HL-60 (cell line): ENCODE results near the gene THOC7.

Source experiments
- DNase-seq, 2 experiments: peaks; one replicate each; pipeline ENCODE4 v3.0.0-alpha.2; 2010 to 2020; ENCODE audit warnings: low read depth in 1 of 2, low spot score in 1 of 2
- H3K27ac ChIP-seq: fragments of 250-450 bp; sonication (Bioruptor Pico); replicated peaks from 2 replicates; pipeline ENCODE4 v1.5.1; 2020; ENCODE audit warnings: mild to moderate bottlenecking, moderate library complexity
- H3K27me3 ChIP-seq: fragments of 250-450 bp; sonication (Bioruptor Pico); 2 replicates; pipeline ENCODE4 v1.5.1; 2021; ENCODE audit warnings: mild to moderate bottlenecking, moderate library complexity; ENCODE audit not compliant: insufficient read depth, poor library complexity, severe bottlenecking
- H3K4me3 ChIP-seq: replicated peaks from 2 replicates; pipeline ENCODE4 v1.5.1; 2011; ENCODE audit warnings: mild to moderate bottlenecking, control low read depth, low read length; ENCODE audit not compliant: insufficient read depth
- GABPA ChIP-seq: IDR thresholded peaks from 2 replicates; pipeline ENCODE4 v1.6.1; 2012; ENCODE audit warnings: low read depth
- POLR2AphosphoS5 ChIP-seq: IDR thresholded peaks from 2 replicates; pipeline ENCODE4 v1.6.1; 2012; ENCODE audit warnings: low read depth
- SPI1 ChIP-seq: IDR thresholded peaks from 2 replicates; pipeline ENCODE4 v1.6.1; 2012; ENCODE audit warnings: low read depth, mild to moderate bottlenecking, borderline replicate concordance
- TF ChIP-seq, protein P1 (sequence below): IDR thresholded peaks from one replicate; pipeline ENCODE4 v1.5.1; 2011; ENCODE audit warnings: low read length, control low read depth, inconsistent platforms; ENCODE audit not compliant: insufficient read depth
- TF ChIP-seq, protein P2 (sequence below): IDR thresholded peaks from 2 replicates; pipeline ENCODE4 v1.6.1; 2012; ENCODE audit warnings: low read depth; ENCODE audit not compliant: insufficient replicate concordance

THOC7 gene

DNA sequence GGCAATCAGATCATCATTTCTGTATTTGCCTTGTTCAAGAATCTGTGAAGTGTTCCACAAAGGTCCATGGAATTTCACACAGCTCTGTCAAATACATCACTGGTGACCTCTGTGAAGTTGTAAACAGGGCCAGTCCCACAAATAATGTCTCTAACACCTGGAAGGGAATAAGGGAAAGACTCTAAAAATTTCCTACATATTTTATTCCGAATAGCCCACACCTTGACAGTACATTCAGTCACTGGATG, 44.5 kb downstream of the THOC7 start, which contains the start of gene C3orf49:
Gene C3orf49 (plus strand): TSS at position 149 of the 248 bp plus-strand sequence. CDS start 173 bp downstream, outside the sequence.
- Histone ChIP-seq H3K4me3 (no peak within 1 kb of the TSS), H3K27me3 (no peaks in the 10 kb centered on the region), H3K27ac (no peak within 1 kb of the TSS)

DNA sequence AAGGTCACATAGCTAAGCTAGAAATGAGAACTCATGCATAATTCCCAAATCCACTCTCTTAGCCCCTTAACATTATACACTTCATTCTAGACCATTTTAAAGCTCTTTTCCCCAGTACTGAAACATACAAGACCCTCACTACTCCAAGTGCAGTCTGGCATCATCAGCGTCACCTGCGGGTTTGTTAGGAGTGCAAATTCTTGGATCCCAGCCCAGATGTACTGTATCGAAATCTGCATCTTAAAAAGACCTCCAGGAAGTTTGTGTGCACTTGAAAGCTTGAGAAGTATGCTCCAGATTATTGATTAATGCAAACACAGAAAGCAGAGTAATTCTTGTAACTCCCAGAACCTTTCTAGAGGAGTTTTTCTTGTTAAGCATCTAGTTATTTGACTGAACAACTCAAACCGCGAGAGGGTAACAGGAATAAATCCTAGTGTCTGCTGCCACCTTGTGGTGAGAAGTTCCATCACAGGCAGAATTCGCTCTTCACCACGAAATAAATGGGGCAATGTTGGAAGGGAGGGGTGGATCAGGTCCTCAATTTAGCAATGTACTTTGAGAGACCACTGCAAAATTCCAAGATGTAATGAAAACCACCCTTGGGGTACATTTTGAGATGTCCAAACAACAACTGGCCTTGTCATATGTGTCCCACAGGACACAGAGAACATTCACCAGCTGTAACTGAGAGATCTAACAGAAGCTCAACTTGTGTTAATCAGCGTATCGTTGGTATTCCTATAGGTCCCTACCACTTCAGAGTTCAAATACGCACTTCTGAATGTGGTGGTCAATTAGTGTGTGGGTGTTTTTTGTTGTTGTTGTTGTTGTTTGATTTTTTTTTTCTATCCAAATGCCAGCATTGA, 45.1 kb downstream of the THOC7 start:
- Histone ChIP-seq H3K27ac (no peak overlapping the region), H3K27me3 (no peaks in the 10 kb centered on the region), H3K4me3 (no peak overlapping the region)
- DNase-seq: peak in 1 of 2 experiments; percentile 49
- TF ChIP-seq, protein P1, sequence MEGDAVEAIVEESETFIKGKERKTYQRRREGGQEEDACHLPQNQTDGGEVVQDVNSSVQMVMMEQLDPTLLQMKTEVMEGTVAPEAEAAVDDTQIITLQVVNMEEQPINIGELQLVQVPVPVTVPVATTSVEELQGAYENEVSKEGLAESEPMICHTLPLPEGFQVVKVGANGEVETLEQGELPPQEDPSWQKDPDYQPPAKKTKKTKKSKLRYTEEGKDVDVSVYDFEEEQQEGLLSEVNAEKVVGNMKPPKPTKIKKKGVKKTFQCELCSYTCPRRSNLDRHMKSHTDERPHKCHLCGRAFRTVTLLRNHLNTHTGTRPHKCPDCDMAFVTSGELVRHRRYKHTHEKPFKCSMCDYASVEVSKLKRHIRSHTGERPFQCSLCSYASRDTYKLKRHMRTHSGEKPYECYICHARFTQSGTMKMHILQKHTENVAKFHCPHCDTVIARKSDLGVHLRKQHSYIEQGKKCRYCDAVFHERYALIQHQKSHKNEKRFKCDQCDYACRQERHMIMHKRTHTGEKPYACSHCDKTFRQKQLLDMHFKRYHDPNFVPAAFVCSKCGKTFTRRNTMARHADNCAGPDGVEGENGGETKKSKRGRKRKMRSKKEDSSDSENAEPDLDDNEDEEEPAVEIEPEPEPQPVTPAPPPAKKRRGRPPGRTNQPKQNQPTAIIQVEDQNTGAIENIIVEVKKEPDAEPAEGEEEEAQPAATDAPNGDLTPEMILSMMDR: peak; percentile 62
- TF ChIP-seq POLR2AphosphoS5: no peak

More for the DNA sequence above, 44.5 kb downstream of the THOC7 start, which contains the start of gene C3orf49:
- TF ChIP-seq SPI1: no peak
- TF ChIP-seq, protein P1: no peak
- TF ChIP-seq, protein P2, sequence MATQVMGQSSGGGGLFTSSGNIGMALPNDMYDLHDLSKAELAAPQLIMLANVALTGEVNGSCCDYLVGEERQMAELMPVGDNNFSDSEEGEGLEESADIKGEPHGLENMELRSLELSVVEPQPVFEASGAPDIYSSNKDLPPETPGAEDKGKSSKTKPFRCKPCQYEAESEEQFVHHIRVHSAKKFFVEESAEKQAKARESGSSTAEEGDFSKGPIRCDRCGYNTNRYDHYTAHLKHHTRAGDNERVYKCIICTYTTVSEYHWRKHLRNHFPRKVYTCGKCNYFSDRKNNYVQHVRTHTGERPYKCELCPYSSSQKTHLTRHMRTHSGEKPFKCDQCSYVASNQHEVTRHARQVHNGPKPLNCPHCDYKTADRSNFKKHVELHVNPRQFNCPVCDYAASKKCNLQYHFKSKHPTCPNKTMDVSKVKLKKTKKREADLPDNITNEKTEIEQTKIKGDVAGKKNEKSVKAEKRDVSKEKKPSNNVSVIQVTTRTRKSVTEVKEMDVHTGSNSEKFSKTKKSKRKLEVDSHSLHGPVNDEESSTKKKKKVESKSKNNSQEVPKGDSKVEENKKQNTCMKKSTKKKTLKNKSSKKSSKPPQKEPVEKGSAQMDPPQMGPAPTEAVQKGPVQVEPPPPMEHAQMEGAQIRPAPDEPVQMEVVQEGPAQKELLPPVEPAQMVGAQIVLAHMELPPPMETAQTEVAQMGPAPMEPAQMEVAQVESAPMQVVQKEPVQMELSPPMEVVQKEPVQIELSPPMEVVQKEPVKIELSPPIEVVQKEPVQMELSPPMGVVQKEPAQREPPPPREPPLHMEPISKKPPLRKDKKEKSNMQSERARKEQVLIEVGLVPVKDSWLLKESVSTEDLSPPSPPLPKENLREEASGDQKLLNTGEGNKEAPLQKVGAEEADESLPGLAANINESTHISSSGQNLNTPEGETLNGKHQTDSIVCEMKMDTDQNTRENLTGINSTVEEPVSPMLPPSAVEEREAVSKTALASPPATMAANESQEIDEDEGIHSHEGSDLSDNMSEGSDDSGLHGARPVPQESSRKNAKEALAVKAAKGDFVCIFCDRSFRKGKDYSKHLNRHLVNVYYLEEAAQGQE: no peak
- TF ChIP-seq POLR2AphosphoS5: no peak
- TF ChIP-seq GABPA: no peak
- no peak for DNase-seq

DNA sequence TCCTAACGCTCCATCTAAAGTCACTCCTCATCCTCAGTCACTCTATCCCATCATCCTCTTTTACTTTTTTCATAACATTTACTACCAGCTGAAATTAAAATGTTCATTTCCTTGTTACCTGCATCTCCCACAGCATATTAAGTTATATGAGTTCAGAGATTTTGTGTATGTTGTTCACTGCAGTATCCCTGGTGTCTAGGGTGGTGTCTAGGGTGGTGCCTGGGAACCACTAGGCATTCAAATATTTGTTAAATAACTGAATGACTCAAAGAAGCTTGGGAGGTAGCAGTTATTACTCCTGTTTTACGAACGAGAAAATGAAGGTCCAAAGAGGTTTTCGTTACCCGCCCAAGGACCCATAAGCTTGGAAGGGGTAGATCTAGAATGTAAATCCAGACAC, 46.4 kb downstream of the THOC7 start:
- H3K27ac ChIP-seq: no peak overlapping the region
- no peak overlapping the region for H3K4me3 ChIP-seq
- TF ChIP-seq, protein P1: no peak
- TF ChIP-seq SPI1 (no peak), POLR2AphosphoS5 (no peak), GABPA (no peak)
- TF ChIP-seq, protein P2: no peak
- no peaks in the 10 kb centered on the region for H3K27me3 ChIP-seq
- DNase-seq: no peak

DNA sequence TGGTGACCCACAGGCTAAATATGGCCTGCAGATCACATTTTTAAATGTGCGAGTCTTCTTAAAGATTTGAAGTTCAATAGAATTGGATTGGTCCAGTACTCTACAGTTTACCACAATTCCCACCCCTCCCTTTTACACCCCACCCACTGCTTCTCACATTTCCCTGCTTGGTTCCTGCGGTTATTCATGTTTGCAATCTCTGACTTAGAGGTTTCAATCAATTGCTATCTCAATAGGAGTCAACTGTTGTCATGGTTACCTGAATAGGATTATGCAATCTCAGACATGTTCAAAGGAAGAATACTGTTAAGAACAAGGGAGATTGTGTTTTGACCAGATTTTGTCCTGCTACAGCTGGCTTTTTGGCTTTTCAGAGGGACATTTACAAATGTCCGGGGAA, 49.4 kb downstream of the THOC7 start:
- peak in 1 of 2 experiments; percentile 8 for DNase-seq
- Histone ChIP-seq H3K4me3 (no peak overlapping the region), H3K27ac (no peak overlapping the region), H3K27me3 (no peaks in the 10 kb centered on the region)
- TF ChIP-seq GABPA (no peak), POLR2AphosphoS5 (no peak), SPI1 (no peak)
- TF ChIP-seq, protein P2: no peak
- TF ChIP-seq, protein P1: no peak
